Stomach (tissue), 19 donors: ENCODE data around the gene DNAH1. TPM values are rescaled to one million over a fixed set of nuclear protein-coding genes. Genes with fewer than 3 reads are reported as not detected.
"Not testable (repeated sequence)": the region's sequence is repeated elsewhere in the genome, so short reads cannot be mapped to it uniquely, and the experiment has no call there.

Source experiments
- DNase-seq, 2 donors: peaks; one replicate each; pipeline versions ENCODE4 v3.0.0 to v3.0.0-alpha.2; 2013 to 2019
- H3K27ac ChIP-seq, 5 donors: fragments of 200-600 bp in 4 of 5; sonication (generic) in 4 of 5; one replicate each; pipeline ENCODE4 v1.5.1; 2013 to 2019; ENCODE audit warnings: mild to moderate bottlenecking in 1 of 5, moderate library complexity in 1 of 5
- H3K27me3 ChIP-seq, 3 donors: fragments of 200-600 bp; sonication (generic); one replicate each; pipeline ENCODE4 v1.5.1; 2017 to 2019; ENCODE audit warnings: mixed run types in 1 of 3
- H3K36me3 ChIP-seq, 4 donors: fragments of 200-600 bp; sonication (generic); 1 replicate in 3 of 4; 2 replicates in 1 of 4; pipeline ENCODE4 v1.5.1; 2016 to 2019
- H3K4me1 ChIP-seq, 4 donors: fragments of 200-600 bp; sonication (generic); one replicate each; pipeline ENCODE4 v1.5.1; 2016 to 2019
- H3K4me3 ChIP-seq, 4 donors: fragments of 200-600 bp; sonication (generic) in 3 of 4; one replicate each; pipeline ENCODE4 v1.5.1; 2016 to 2019; ENCODE audit warnings: mild to moderate bottlenecking in 1 of 4
- H3K9me3 ChIP-seq, 4 donors: fragments of 200-600 bp; sonication (generic); one replicate each; pipeline ENCODE4 v1.5.1; 2016 to 2019
- EP300 ChIP-seq: sonication (generic); formaldehyde crosslinking; IDR thresholded peaks from one replicate; pipeline ENCODE4 v1.6.1; 2017; ENCODE audit warnings: antibody characterized with exemption
- POLR2A ChIP-seq, 4 donors: fragments of 450-650 bp; IDR thresholded peaks; one replicate each; pipeline ENCODE4 v1.6.1; 2016; ENCODE audit warnings: antibody characterized with exemption in 4 of 4, control low read depth in 2 of 4, mild to moderate bottlenecking in 1 of 4, moderate library complexity in 1 of 4
- POLR2AphosphoS5 ChIP-seq, 3 donors: sonication (generic); formaldehyde crosslinking; IDR thresholded peaks; one replicate each; pipeline ENCODE4 v1.6.1; 2016; ENCODE audit warnings: antibody characterized with exemption in 3 of 3
- WGBS, 5 donors: extraction: QIAGEN DNeasy Blood & Tissue Kit in 3 of 5; methylation state at CpG; one replicate each; pipeline versions ENCODE4 v1.1.5 to v1.1.7; 2013 to 2018; 5-methylcytosine and 5-hydroxymethylcytosine counted together
- intact Hi-C: fragments of 100-400 bp; cut with DNase I; formaldehyde crosslinking; loops from one replicate; pipeline ENCODE4 v1.15.1; 2023; ENCODE audit warnings: low total_unique reads
- long read RNA-seq, 10 donors: transcript quantifications; one replicate each; lab custom pipeline, GENCODE V29; 2026
- polyA plus RNA-seq, 3 donors: library from polyadenylated mRNA; stranded (reverse); fragments of 200-250 nt; gene quantifications; one replicate each; pipeline ENCODE4 v1.2.3, GENCODE V29; 2013
- total RNA-seq, 5 donors: library from RNA; depleted of rRNA; stranded (reverse); fragments of >200 nt; gene quantifications; one replicate each; pipeline versions ENCODE4 v1.1.0 to v1.2.3, GENCODE V29; 2014 to 2016
- TF ChIP-seq, protein P1 (sequence below), 7 experiments: fragments of 450-650 bp in 4 of 7; fragments of 200-600 bp in 3 of 7; sonication (generic) in 3 of 7; IDR thresholded peaks; one replicate each; pipeline ENCODE4 v1.5.1; 2016 to 2019; ENCODE audit warnings: antibody characterized with exemption in 7 of 7, control low read depth in 2 of 7, mild to moderate bottlenecking in 1 of 7
- donor health status: healthy with polysubstance abuse.
- donor health status: Bipolar disorder and iron deficiency.
- donor health status: healthy.

DNAH1 gene
- total RNA-seq, result 10 to 100 TPM in 4 of 5 donors, 1 to 10 TPM in 1; 6.1 to 57.6 (median 22.2) TPM
- polyA plus RNA-seq, result 1 to 10 TPM; 1.9 to 3.4 (median 3.0) TPM
- long read RNA-seq, donor 1, result 0 reads
- long read RNA-seq, donor 2, result 0 reads
- long read RNA-seq, donor 3, result 0 reads
- long read RNA-seq, donor 4, result 0 reads
- long read RNA-seq, donor 5, result 0 reads
- long read RNA-seq, donor 6, result 0 reads
- long read RNA-seq, donor 7, result 0 reads
- long read RNA-seq, donor 8, result 0 reads
- long read RNA-seq, donor 9, result 0 reads
- long read RNA-seq, donor 10, result 0 reads

GRCh38 chr3:52315977-52316764 lies at the start of gene DNAH1:
Gene DNAH1, plus strand, starts transcription at chr3:52316319. Its CDS starts 6,124 bp downstream, at chr3:52322443.
- Histone ChIP-seq H3K9me3 (no peaks in the 10 kb centered on the region), H3K27me3 (no peaks in the 10 kb centered on the region), H3K27ac (peak within 1 kb of the TSS in 2 of 5 donors; percentile 6 to 43), H3K4me1 (peaks cover 13 to 36% (median 17%) of the 10 kb centered on the region in 4 donors), H3K4me3 (peak within 1 kb of the TSS; percentile 39 to 48 (median 42)), H3K36me3 (no peaks in the 10 kb centered on the region)
- intact Hi-C loops, result no loop called here
- TF ChIP-seq POLR2A (IDR thresholded peaks at IDR 0.05) (no peak), EP300 (no peak), POLR2AphosphoS5 (IDR thresholded peaks at IDR 0.05) (no peak)
- TF ChIP-seq, protein P1, sequence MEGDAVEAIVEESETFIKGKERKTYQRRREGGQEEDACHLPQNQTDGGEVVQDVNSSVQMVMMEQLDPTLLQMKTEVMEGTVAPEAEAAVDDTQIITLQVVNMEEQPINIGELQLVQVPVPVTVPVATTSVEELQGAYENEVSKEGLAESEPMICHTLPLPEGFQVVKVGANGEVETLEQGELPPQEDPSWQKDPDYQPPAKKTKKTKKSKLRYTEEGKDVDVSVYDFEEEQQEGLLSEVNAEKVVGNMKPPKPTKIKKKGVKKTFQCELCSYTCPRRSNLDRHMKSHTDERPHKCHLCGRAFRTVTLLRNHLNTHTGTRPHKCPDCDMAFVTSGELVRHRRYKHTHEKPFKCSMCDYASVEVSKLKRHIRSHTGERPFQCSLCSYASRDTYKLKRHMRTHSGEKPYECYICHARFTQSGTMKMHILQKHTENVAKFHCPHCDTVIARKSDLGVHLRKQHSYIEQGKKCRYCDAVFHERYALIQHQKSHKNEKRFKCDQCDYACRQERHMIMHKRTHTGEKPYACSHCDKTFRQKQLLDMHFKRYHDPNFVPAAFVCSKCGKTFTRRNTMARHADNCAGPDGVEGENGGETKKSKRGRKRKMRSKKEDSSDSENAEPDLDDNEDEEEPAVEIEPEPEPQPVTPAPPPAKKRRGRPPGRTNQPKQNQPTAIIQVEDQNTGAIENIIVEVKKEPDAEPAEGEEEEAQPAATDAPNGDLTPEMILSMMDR (IDR thresholded peaks at IDR 0.05), result no peak
- 92 to 98% (median 93%) methylated on average over 2 to 3 of the region's 3 CpGs for WGBS, 5 donors
- DNase-seq, result no peak

GRCh38 chr3:52268036-52268435 lies 48.1 kb upstream of the DNAH1 start:
- Histone ChIP-seq H3K4me1 (peaks cover 23 to 88% (median 50%) of the 10 kb centered on the region in 4 donors), H3K27me3 (no peaks in the 10 kb centered on the region), H3K36me3 (peaks cover 57 to 81% (median 78%) of the 10 kb centered on the region in 4 donors), H3K27ac (no peak overlapping the region), H3K9me3 (no peaks in the 10 kb centered on the region), H3K4me3 (no peak overlapping the region)
- TF ChIP-seq EP300, result no peak
- no peak for TF ChIP-seq POLR2AphosphoS5 (IDR thresholded peaks at IDR 0.05)
- TF ChIP-seq, protein P1 (IDR thresholded peaks at IDR 0.05), result no peak
- no peak for TF ChIP-seq POLR2A (IDR thresholded peaks at IDR 0.05)
- 83 to 91% (median 88%) methylated on average over 7 of the region's 7 CpGs for WGBS, 5 donors
- intact Hi-C loops, result no loop called here
- DNase-seq, result no peak

DNA sequence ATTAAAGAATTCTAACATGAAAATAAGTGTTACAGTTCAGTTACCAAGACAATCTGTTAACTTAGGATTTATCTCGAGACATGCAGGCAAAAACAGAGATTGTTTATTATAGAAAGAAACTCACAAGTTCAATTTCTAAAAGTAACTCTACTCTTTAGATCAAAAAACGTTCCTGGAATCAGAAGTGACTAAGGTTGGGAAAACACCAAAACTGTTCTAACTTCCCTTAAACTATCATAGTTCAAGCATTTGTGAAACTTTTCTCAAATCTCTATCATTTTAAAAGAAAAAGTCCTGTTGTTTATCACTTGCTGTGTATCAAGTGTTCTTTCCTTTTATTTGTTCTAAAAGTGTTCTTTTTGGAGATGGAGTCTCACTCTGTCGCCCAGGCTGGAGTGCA lies 46.3 kb upstream of the DNAH1 start:
- 39 to 58% (median 44%) methylated on average over 3 of the region's 3 CpGs for WGBS, 5 donors
- H3K36me3 ChIP-seq, result peaks cover 42 to 70% (median 67%) of the 10 kb centered on the region in 4 donors
- H3K4me3 ChIP-seq, result no peak overlapping the region
- intact Hi-C loops, result no loop called here
- H3K9me3 ChIP-seq, result no peaks in the 10 kb centered on the region
- no peak for DNase-seq
- TF ChIP-seq, protein P1 (IDR thresholded peaks at IDR 0.05), result no peak
- TF ChIP-seq POLR2A (IDR thresholded peaks at IDR 0.05) (no peak), POLR2AphosphoS5 (IDR thresholded peaks at IDR 0.05) (no peak), EP300 (no peak)
- H3K4me1 ChIP-seq, result peaks cover 37 to 88% (median 53%) of the 10 kb centered on the region in 4 donors
- H3K27ac ChIP-seq, result peak overlapping the region in 3 of 5 donors; percentile 47 to 64 (median 58)
- no peaks in the 10 kb centered on the region for H3K27me3 ChIP-seq

- DNase-seq, result peak in 1 of 2 donors; percentile 34
- Histone ChIP-seq H3K4me3 (no peak overlapping the region), H3K27me3 (no peaks in the 10 kb centered on the region), H3K27ac (peak overlapping the region in 3 of 5 donors; percentile 47 to 64 (median 58)), H3K4me1 (peaks cover 43 to 88% (median 56%) of the 10 kb centered on the region in 4 donors), H3K9me3 (no peaks in the 10 kb centered on the region), H3K36me3 (peaks cover 39 to 67% (median 64%) of the 10 kb centered on the region in 4 donors)
- WGBS, 5 donors, result 24 to 45% (median 38%) methylated on average over 9 of the region's 9 CpGs
- TF ChIP-seq POLR2A (IDR thresholded peaks at IDR 0.05), result no peak
- no peak for TF ChIP-seq EP300
- TF ChIP-seq, protein P1 (IDR thresholded peaks at IDR 0.05), result no peak
- TF ChIP-seq POLR2AphosphoS5 (IDR thresholded peaks at IDR 0.05), result no peak
- intact Hi-C loops, result no loop called here
Measured at GRCh38 chr3:52270252-52270754, 45.8 kb upstream of the DNAH1 start.

- Histone ChIP-seq H3K27ac (peak overlapping the region in 3 of 5 donors; percentile 47 to 64 (median 58)), H3K36me3 (peaks cover 21 to 49% (median 45%) of the 10 kb centered on the region in 4 donors), H3K4me1 (peaks cover 58 to 100% (median 73%) of the 10 kb centered on the region in 4 donors), H3K4me3 (peak overlapping the region in 1 of 4 donors; percentile 15)
- DNase-seq, H3K9me3 ChIP-seq, intact Hi-C loops, H3K27me3 ChIP-seq: not testable (repeated sequence)
- 71 to 87% (median 81%) methylated on average over 9 of the region's 9 CpGs for WGBS, 5 donors
Measured at GRCh38 chr3:52272172-52272571, 43.9 kb upstream of the DNAH1 start.
